GM18868 (cell line): ENCODE results near the gene BHLHE23.

Experiments
- ATAC-seq: cut with Tn5 transposase; IDR thresholded peaks from one replicate; pipeline ENCODE4 v1.9.1; 2021; ENCODE audit warnings: mild to moderate bottlenecking, moderate library complexity; ENCODE audit not compliant: unreplicated experiment

BHLHE23 gene

DNA sequence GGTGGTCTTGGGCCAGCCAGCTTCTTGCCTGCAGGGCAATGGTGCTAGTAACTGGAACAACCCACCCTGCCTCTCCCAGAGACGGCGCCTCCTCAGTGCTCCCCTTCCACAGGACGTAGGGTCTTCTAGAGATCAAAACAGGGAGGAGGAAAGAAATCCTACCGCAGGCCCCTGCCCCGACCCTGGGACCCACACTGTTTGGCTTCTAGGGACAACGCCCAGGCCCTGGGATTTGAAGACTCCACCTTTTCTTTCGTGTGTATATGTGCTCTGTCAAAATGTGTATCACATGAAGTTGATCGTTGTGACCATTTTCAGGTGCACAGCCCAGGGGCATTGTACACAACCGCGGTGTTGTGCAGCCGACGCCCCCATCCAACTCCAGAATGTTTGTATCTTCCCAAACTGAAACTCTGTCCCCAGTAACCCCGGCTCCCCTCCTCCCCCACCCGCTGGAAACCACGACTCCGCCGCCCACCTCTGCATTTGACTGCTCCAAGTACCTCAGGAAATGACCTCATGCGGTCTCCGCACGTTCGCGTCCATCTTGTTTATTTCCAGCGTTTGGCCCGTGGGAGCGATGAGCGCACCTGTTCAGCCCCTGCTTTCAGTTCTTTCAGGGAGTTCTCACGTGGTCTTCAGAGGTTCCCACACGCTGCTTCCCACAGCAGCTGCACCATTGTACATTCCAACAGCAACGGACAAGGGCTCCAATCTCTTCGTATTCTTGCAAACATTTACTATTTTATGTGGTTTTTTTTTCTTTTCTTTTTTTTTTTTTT, 3.4 kb upstream of the BHLHE23 start:
- peak; percentile 44 for ATAC-seq

DNA sequence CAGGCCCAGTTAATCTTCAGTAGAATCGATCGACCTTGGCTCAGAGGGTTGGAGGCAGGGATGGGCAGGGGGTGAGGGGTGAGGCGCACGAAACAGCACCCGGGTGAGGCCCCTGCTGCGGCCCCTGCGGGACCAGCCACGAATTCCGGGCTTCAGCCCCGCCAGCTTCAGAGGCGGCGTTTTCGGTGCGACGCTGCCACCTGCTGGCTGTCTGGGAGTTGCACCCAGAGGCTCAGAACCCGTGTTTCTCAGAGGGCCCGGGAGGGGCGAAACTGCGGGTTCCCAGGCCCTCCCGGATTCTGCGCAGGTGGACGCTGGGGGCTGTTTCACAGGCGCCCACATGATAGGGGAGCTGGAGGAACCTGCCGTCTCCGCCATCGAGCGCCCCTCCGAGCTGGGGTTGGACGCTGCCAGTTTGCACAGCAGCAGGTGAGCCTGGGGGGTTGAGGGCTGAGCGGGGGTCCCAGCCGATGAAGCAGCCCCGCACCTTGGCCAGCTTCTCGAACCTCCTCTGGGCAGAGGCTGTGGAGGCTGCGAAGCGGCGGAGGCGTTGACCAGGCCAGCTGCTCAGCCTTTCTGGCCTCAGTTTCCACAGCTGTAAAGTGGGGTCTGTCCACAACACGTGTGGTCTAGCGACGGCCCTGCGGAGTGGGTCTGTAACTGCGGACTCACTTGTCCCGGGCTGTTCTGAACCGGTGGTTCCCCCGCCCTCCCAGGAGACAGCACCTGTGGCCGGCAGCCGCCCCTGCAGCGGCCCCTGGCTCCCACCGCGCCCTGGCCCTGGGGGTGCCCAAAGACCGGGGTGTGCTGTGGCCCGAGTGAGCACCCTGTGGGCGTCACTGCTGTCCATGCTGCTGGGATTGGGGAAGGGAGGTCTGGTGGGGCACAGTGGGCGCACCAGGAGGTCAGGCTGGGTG, 2.5 kb upstream of the BHLHE23 start:
- ATAC-seq = peak; percentile 49

DNA sequence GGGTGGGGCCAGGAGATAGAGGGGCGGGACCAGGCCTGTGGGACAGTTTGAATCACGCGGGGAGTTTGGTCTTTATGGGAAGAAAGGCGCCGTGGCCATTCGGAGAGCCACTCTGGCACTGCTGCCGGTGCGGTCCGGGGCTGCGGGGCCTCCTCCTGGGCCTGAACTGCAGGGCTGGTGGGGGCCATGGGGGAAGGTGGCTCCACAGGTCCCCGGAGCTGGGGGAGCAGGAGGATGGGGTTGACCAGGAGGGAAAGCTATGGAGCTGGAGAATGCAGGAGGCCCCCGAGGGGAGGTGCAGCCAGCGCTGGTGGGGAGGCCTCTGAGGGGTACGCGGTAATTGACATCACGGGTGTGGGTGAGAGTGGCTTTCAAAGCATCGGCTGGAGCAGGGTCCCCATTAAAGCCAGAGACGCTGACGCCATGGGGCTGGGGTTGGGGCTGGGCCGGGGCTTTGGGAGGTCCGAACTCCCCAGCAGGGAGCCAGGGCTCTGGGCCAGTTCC, 1.8 kb upstream of the BHLHE23 start:
- ATAC-seq = no peak

DNA sequence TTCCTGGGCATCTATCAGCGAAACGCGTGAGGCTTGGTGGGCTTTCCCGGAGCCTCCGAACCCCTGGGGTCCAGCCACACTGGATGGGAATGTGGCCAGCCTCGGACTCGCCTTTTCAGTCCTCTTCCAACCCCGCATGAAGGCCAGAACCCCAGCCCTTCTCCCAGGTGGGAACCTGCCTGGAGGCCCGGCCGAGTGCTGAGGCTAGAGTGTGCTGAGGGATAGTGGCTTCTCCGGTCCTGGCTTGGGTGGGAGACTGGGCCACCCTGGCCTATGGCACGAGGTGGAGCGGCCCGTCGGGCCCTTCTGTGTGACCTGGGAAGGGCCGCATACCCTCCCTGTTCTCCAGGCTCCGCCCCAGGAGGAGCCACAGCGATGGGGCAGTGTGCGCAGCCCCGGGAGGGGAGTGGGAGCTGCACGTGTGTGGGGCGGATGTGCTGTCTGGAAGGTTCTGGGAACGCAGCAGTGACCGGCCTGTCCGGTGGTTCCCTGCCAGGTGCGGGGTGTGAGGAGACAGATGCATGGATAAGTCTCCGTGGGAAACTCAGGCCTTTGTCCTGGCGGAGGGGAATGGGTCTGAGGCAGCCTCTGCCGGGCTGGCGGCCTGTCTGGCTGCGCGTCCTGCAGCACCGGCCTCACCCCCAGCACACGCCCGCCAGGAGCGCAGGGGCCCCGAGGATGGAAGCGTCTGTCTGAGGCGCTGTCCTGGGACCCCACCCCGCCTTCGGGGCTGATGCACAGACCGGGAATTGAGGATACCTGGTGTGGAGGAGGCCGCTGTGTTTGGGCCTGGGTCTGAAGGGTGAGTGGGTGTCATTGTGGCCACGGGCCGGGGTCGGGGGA, 1.1 kb upstream of the BHLHE23 start:
- no peak for ATAC-seq

DNA sequence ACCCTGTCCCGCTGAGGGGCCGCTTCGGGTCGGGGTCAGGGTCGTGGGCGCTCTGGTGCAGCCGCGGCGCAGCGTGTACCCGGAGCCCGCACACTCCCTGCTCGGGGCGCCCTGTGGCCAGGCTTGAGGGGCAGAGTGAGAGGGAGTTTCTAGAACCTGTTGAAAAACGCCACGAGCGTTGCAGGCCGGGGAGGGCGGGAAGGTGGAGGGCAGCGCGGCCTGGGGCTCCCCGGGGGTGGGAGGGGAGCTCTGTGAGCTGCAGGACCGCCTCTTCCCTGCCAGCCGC, 539 bp upstream of the BHLHE23 start:
- no peak for ATAC-seq

DNA sequence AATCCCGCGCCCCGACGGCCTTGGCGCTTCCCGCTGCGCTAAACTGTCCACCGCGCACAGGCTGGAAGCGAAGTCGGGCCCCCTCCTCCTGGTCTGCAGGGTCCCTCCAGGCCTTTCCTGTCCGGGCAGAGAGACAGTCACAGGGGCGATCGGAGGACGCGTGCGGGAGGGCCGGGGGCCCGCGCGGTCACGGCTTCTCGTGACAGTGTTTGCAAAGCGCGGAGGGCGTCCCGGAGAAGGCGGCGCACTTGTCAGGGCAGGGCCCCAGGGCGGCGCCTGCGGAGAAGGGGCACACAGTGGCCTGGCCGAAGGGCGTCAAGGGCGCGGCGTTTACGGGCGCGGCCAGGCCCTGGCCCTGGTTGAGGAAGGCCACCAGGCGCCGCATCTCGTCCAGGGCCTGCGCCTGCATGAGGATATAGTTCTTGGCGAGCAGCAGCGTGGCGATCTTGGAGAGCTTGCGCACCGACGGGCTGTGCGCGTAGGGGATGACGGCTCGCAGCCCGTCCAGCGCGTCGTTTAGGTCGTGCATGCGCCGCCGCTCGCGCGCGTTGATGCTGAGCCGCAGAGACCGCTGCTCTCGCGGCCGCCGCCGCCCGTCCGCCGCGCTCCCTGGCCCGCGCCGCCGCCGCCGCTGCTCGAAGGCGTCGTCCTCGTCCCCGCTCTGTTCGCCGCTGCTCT, 763 bp downstream of the BHLHE23 start:
- ATAC-seq = no peak

DNA sequence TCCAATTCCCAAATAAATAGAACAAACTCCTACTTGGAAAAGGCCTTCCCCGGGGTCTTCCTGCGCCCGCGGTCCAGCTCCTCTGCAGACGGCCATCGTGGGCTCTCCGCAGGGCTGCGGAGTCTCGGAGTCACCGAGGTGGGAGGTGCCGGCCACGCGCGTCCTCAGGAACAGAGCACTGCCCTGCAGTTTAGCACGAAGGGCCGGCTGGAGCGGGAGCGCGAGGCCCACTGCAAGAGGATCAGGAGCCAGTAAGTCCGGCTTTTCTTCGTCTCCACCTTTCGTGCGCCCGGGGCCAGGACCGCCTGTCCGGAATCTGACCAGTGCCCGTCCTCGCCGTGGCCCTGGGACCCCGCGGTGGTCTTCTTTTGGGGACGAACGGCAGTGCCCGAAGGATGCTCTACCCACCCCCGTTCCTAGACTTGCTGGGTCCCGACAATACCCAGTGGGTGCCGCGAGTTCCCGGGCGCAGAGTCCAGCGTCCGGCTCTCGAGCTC, 1.4 kb downstream of the BHLHE23 start:
- ATAC-seq = no peak

DNA sequence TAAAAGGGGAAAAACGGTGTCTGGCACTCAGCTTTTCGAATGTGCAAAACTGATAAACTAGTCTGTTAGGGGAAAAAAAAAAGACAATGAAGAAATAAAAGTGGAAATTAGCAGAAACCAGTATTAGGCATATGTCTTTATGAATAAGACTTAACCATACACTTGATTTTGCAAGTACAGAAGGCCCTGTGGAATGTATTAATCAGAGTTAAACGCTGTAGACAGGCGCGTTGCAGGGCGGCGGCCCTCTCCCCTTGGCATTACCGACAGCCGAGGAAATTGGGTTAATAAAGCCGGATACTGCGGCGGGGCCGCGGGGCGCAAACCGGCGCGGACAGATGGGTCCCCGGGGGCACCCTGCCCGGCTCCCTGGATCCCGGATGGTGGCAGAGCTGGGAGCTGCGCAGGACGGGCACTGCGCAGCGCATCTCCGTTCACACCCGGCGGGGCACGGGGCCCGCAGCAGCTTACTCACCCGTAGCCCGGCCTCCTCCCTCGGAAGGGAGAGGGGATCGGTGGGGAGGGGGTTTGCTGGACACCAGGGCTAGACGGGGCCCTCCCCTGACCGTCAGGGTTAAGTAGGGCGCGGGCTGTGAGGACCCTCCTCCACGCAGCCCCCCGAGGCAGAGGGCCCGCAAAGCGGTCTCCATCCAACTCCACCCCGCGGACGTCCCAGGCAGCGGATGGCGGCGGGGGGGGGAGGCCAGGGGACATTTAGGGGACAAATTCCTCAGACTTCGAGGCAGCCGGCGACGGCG, 2.0 kb downstream of the BHLHE23 start:
- ATAC-seq = no peak

DNA sequence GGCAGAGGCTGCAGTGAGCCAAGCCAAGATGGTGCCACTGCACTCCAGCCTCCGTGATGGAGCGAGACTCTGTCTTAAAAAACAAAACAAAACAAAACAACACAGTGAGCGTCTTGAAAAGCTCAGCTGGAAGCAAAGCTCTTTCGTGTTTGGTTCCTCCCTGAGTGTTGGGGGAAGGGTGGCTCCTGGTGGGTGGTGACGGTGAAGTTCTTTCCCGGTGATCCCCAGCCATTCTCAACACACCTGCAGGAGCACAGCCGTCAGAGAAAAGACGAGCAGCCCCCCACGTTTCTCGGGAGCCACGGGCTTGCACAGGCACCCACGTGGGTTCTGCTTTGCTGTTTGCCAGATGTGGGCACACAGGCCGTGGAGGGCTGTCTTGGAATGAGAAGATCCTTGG, 3.2 kb downstream of the BHLHE23 start:
- no peak for ATAC-seq

DNA sequence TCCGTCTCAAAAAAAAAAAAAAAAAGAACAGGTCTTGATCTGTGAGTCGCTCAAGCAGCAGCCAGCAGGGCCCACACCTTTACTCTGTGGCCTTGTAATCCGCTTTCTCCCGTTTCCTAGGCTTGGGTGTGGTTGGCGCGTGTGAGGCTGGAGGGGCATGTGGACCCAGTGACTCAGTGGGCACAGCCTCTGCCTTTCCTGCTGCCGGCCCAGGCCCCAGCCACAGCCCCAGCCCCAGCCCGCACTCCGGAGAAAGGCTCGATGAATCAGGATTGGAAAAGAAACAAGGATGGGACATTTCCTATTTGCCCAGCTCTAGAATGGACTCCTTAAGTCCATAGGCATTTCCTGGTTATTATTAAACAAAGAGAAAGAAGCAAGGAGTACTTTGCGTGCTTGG, 4.3 kb downstream of the BHLHE23 start:
- ATAC-seq = no peak

DNA sequence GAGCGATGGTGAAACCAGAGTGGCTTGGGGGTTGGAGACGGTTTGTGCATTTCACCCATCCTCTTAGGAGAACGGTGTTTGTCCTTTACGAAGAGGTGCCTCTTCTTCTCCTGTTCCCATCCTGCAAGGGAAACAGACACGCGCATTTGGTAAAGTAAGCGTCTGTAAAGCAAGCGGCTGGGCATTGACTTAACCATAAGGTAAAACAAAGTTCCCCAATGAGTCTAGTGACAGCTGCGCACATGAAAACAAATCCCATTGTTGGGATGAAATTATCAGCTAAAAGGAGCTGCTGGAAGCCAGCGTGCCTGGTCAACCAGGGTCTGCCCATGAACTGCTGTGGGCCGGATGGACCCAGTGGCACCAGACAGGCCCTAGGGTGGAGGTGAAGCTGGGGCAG, 5.8 kb downstream of the BHLHE23 start:
- ATAC-seq = no peak

DNA sequence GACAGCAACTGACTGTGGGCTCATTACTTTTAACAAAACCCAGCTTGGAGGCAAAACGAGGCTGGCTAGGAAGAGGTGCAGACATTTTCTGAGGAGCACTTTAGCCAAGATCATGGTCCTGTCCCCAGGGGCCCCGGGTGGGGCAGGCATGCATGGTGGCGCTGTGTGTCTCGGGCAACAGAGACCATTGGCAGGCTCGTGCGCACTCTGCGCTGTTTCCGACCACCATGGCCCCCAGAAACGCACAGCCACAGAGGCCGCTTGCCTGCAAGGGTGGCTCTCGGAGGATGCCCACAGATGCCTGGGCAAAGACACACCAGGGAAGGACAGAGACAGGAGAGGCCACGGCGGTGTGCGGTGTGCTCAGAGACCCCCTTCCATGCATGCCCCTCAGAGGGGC, 6.7 kb downstream of the BHLHE23 start:
- no peak for ATAC-seq

DNA sequence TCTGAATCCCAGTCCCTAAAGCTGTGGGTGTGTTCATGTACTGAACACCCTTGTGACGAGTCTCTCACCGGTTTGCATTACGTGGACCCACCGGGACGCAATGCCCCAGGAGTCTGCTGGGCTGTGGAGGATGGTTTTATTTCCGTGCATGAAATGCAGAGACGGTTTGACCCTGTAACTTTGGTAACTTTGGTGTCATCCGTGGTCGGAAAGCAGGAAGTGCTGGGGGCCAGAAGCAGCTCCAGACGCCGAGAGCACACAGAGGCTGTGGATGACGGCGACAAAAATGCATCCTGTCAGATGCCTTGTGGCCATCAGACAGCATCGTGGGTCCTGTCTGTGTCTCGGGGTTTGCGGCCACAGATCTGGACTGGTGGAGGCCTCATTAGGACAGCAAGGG, 7.2 kb downstream of the BHLHE23 start:
- ATAC-seq = no peak

DNA sequence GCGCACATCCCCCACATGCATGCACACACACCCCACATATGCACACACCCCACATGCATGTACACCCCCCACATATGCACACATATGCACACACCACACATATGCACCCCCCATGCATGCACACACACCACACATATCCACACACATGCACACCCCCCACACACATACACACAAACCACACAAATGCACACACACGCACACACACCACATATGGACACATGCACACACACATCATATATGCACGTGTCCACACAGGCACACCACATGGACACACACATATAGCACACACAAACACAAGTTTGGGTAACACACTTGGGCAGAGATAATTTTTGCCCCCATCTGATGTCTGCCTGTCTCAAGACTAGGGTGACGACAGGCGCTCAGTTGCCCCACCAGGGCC, 8.3 kb downstream of the BHLHE23 start:
- no peak for ATAC-seq

DNA sequence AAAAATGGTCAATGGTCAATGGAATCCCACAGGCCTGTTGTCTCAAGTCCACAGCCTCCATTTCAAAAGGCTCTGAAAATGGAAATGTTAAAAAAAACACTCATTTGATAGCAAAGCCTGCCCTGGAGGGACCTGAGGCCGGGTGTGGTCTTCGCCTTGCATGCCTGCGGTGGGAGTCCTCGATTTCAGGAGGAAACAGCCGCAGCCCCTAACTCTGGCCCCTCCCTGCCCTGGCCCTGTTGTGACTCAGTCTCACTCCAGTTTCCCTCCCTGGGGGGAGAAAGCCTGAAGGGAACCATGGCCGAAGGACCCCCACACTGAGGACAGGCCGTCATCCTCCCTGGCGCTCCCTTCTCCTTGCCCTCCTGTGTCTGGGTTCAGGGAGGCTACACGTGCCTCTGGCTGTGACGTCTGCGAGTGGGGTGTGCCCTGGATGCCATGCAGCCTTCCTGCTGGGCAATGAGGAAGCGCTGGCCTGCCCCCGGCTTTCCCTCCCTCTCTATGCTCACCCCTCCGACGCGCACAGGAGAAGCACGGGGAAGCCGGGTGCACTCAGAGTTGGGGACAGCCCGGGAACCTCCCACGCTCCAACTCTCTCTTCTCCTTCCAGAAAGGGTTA, 9.2 kb downstream of the BHLHE23 start:
- no peak for ATAC-seq

DNA sequence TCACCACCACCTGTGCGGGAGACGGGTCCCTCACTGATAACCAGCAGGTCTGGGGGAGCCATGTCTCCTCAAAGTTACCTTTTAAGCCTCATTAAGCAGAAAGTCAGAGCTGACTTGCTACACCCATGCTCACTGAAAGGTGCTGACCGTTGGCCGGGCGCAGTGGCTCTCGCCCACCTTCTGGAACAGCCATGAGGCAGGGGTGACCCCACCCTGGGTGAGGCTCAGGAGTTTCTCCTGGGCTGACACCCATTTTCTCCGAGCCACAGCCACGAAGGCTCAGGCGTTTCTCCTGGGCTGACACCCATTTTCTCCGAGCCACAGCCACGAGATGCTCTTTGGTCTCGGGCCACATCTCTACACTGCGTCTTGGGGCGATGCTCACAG, 10.2 kb downstream of the BHLHE23 start:
- no peak for ATAC-seq

DNA sequence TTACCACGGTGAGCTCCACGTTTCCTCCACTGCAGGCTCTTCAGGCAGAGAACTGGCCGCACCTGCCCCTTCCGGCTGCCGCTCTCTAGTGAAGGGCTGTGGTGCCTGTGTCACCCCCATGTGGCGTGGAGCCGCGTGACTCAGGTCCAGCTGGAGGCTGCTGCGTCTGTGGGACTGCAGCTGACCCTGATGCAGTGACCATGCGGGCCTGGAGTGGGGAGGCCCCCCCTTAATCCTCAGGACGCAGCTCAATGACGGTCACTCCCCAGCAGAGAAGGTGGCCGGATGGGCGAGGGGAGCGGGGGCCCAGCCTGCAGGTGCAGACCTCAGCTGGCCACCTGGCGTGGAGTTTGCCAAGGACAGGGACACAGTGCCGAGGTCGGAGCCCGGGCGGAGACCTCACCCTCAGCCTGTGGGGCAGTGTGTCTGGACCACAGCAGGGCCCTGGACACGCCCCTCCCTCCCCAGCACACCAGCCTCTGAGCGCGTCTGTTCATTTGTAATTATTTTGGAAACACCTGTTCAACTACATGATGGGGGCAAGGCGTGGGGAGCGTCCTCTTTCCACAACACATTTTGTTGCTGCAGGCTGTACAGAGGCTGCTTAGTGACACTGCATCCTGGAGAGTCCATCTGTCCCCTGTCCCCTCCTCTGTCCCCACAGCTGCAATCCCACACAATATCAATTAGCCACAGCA, 10.7 kb downstream of the BHLHE23 start:
- no peak for ATAC-seq

DNA sequence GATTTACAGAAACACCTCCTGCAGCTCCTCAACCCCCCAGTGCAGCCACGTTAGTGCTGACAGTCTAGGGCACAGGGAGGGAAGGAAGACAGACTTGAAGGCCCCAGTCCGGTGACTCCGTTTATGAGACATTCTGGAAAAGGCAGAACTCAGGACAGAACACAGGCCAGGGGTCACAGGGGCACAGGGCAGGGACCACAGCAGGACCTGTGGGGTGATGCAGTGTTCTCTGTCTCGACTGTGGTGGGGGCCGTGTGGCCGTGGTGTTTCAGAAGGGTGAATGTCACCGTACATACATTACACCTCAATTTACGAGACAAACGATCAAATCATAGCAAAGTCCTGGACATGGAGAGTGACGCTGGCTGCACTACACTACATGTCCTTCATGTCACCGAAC, 11.3 kb downstream of the BHLHE23 start:
- ATAC-seq = no peak

DNA sequence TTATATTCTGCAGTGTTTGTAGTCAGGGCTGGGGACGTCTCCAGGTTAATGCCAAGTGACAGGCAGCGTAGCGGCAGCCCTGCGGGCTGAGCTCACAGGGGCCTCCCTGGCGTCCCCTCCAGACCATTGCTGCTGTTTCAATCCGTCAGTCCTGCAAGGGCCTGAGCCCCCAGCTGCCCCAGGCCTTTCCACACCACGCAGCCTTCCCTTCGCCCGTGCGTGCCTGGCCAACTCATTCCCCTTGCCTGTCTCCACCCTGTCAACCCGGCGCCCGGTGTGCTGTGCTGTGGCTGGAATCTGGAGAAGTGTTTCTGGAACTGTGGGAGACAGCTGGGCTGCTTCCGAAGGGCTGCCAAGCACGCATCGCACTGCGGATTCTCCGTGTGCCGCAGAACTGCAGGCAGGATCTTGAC, 11.9 kb downstream of the BHLHE23 start:
- no peak for ATAC-seq
